Measurements from ENCODE around the gene FYB2. TPM values are rescaled to one million over a fixed set of nuclear protein-coding genes. Genes with fewer than 3 reads are reported as not detected.
A peak's percentile ranks its signal among the peaks of the same experiment; 100 is the strongest.

The FYB2 gene
- total and polyA plus RNA-seq, 4 donors = 2.4 to 5.7 (median 2.5) TPM

DNA sequence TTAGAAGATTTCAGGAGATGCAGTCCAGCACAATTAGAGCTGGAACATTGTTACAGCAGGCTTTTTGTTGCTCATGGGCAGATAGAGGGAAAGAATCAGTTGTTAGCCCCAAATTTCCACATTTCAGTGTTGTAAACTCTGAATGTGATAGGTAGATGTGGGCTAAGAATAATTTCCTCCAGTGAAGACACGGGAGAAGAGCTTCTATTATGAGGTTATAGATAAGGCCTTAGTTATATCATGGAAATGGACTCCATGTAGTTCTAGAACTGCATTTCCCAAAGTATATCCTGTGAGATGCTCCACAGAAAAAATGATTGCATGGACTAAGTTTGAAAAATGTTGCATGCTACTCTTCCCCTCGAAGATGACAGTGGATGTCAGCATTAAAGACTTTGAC is 109.2 kb downstream of the FYB2 start:
- WGBS (ENCODE audit: insufficient coverage) = no CpG with 5 or more reads among the region's 2 CpGs
- no peaks in the 10 kb centered on the region for H3K9me3 ChIP-seq (ENCODE audit: control insufficient read depth, insufficient read depth, low read length)

DNA sequence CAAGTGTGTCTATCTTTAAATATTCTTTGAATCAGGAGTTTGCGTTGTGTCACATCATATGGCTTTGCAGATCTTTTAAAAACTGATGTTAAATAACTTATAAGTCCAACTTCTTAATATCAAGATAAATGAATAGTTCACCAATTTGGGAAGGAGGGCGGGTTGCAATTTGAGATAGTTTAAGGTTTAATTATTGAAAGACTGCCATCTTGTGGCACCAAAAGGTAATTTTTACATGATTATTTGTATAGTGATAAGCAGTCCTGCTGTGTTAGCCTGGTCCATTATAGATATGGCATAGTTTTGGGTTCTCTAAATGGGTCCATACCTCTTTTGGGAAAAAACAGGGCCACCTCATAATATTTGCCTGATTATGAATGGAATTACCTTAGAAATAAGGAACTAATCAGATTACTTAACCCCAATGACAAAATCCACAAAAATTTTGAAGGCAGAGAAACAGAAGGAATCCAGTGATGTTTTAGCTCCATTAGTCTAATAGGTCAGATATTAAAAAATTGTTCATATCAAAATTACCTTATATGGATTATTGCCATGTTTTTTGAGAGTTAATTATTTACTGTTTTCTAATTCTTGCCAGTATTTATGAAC is 109.8 kb downstream of the FYB2 start:
- Histone ChIP-seq H3K9me3 (ENCODE audit: control insufficient read depth, insufficient read depth, low read length) (no peaks in the 10 kb centered on the region), H3K36me3 (ENCODE audit: control insufficient read depth, insufficient read depth, low read length) (peaks cover 2% of the 10 kb centered on the region), H3K4me3 (ENCODE audit: low read depth, low read length) (no peak overlapping the region), H3K27ac (ENCODE audit: low read depth, low read length) (no peak overlapping the region), H3K4me1 (ENCODE audit: control insufficient read depth, insufficient read depth, low read length) (no peaks in the 10 kb centered on the region), H3K27me3 (ENCODE audit: control insufficient read depth, insufficient read depth, low read length) (no peaks in the 10 kb centered on the region)
- no CpG with 5 or more reads among the region's 2 CpGs for WGBS (ENCODE audit: insufficient coverage)
- DNase-seq (ENCODE audit: low read depth in 4 of 6, low spot score in 6 of 6) = peak; percentile 35 to 90 (median 55)

More for the DNA sequence above, 109.2 kb downstream of the FYB2 start:
- no peak overlapping the region for H3K27ac ChIP-seq (ENCODE audit: low read depth, low read length)
- H3K4me1 ChIP-seq (ENCODE audit: control insufficient read depth, insufficient read depth, low read length) = no peaks in the 10 kb centered on the region
- no peak for DNase-seq (ENCODE audit: low read depth in 4 of 6, low spot score in 6 of 6)
- H3K4me3 ChIP-seq (ENCODE audit: low read depth, low read length) = no peak overlapping the region
- H3K27me3 ChIP-seq (ENCODE audit: control insufficient read depth, insufficient read depth, low read length) = no peaks in the 10 kb centered on the region
- H3K36me3 ChIP-seq (ENCODE audit: control insufficient read depth, insufficient read depth, low read length) = peaks cover 2% of the 10 kb centered on the region

DNA sequence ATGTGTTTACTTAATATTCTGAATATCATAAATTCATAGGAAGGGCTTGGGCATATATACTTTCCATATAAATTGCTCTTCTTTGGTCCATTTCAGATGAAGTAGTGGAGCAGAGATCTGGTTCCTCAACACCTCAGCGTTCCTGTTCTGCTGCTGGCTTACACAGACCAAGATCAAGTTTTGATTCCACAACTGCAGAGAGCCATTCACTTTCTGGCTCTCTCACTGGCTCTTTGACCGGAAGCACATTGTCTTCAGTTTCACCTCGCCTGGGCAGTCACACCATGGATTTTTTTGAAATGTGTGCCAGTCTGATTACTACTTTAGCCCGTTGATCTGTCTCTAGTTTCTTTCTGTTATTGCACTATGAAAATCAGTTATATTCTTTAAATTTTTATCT is 111.8 kb downstream of the FYB2 start:
- H3K9me3 ChIP-seq (ENCODE audit: control insufficient read depth, insufficient read depth, low read length) = no peaks in the 10 kb centered on the region
- no peak overlapping the region for H3K27ac ChIP-seq (ENCODE audit: low read depth, low read length)
- WGBS (ENCODE audit: insufficient coverage) = 93% methylated on average over 1 of the region's 4 CpGs
- no peak for DNase-seq (ENCODE audit: low read depth in 4 of 6, low spot score in 6 of 6)
- no peak overlapping the region for H3K4me3 ChIP-seq (ENCODE audit: low read depth, low read length)
- no peaks in the 10 kb centered on the region for H3K4me1 ChIP-seq (ENCODE audit: control insufficient read depth, insufficient read depth, low read length)
- peaks cover 2% of the 10 kb centered on the region for H3K36me3 ChIP-seq (ENCODE audit: control insufficient read depth, insufficient read depth, low read length)
- no peaks in the 10 kb centered on the region for H3K27me3 ChIP-seq (ENCODE audit: control insufficient read depth, insufficient read depth, low read length)

DNA sequence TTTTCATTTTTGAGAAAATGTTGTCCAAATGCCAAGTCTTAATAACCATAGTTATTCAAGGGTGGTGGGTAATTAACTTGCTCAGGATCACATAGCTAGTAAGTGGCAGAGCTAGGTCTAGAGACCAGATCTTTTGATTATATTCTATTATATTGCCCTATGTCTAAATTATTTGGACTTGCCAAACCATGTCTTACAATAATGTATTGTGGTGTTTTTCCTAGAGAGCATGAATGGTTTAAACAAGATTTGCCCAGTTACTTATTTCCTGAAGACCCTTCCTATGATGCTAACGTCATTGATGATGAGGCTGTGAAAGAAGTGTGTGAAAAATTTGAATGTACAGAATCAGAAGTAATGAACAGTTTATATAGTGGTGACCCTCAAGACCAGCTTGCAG is 115.5 kb downstream of the FYB2 start:
- H3K4me1 ChIP-seq (ENCODE audit: control insufficient read depth, insufficient read depth, low read length) = no peaks in the 10 kb centered on the region
- H3K9me3 ChIP-seq (ENCODE audit: control insufficient read depth, insufficient read depth, low read length) = no peaks in the 10 kb centered on the region
- no peak overlapping the region for H3K4me3 ChIP-seq (ENCODE audit: low read depth, low read length)
- H3K27ac ChIP-seq (ENCODE audit: low read depth, low read length) = no peak overlapping the region
- H3K36me3 ChIP-seq (ENCODE audit: control insufficient read depth, insufficient read depth, low read length) = peaks cover 6% of the 10 kb centered on the region
- WGBS (ENCODE audit: insufficient coverage) = no CpG with 5 or more reads among the region's 1 CpG
- DNase-seq (ENCODE audit: low read depth in 4 of 6, low spot score in 6 of 6) = no peak
- H3K27me3 ChIP-seq (ENCODE audit: control insufficient read depth, insufficient read depth, low read length) = no peaks in the 10 kb centered on the region

DNA sequence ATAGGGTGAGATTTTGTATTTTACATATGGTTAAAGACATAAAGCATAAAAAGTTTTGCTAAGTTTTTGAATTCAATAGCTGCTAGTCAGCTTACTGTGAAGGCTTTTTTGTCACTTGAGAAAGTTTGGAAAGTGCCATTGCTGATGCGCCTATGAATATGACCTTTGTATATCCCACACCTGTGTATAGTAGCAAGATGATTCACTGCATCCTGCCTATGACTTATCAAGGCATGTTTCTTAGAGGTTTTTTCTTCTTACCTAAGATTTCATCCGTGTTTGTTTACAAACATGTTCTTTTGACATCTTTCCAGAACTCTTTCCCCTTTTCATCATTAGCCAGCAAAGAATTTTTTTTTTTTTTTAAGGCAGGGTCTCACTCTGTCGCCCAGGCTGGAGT is 122.5 kb downstream of the FYB2 start:
- WGBS (ENCODE audit: insufficient coverage) = no CpG with 5 or more reads among the region's 3 CpGs
- Histone ChIP-seq H3K4me1 (ENCODE audit: control insufficient read depth, insufficient read depth, low read length) (no peaks in the 10 kb centered on the region), H3K9me3 (ENCODE audit: control insufficient read depth, insufficient read depth, low read length) (no peaks in the 10 kb centered on the region), H3K27ac (ENCODE audit: low read depth, low read length) (no peak overlapping the region), H3K36me3 (ENCODE audit: control insufficient read depth, insufficient read depth, low read length) (peaks cover 4% of the 10 kb centered on the region), H3K27me3 (ENCODE audit: control insufficient read depth, insufficient read depth, low read length) (no peaks in the 10 kb centered on the region), H3K4me3 (ENCODE audit: low read depth, low read length) (no peak overlapping the region)
- no peak for DNase-seq (ENCODE audit: low read depth in 4 of 6, low spot score in 6 of 6)

DNA sequence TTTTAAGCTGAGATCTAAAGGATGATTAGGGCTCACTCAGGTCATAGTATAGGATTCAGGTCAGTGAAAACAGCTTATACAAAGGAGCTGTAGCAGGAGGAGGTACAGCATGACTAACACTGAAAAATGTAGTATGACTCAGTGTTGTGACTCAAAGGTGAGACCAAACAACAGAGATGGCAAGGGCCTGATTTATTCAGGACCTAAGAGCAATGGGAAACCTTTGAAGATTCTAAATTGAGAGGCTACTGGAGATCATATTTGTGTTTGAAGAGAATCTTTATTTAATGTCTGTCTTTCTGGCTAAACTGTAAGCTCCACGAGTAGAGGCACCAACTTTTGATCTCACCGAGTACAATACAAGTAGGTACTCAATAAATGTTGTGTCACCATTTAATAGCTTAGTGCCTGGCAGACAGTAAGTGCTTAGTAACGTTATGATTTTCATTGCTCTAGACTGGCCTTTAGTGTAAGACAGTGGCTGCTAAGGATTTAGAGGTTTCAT is 130.6 kb downstream of the FYB2 start:
- H3K27ac ChIP-seq (ENCODE audit: low read depth, low read length) = no peak overlapping the region
- no peaks in the 10 kb centered on the region for H3K27me3 ChIP-seq (ENCODE audit: control insufficient read depth, insufficient read depth, low read length)
- WGBS (ENCODE audit: insufficient coverage) = 60% methylated on average over 2 of the region's 3 CpGs
- no peak overlapping the region for H3K4me3 ChIP-seq (ENCODE audit: low read depth, low read length)
- no peaks in the 10 kb centered on the region for H3K9me3 ChIP-seq (ENCODE audit: control insufficient read depth, insufficient read depth, low read length)
- H3K36me3 ChIP-seq (ENCODE audit: control insufficient read depth, insufficient read depth, low read length) = no peaks in the 10 kb centered on the region
- H3K4me1 ChIP-seq (ENCODE audit: control insufficient read depth, insufficient read depth, low read length) = no peaks in the 10 kb centered on the region
- DNase-seq (ENCODE audit: low read depth in 4 of 6, low spot score in 6 of 6) = no peak

DNA sequence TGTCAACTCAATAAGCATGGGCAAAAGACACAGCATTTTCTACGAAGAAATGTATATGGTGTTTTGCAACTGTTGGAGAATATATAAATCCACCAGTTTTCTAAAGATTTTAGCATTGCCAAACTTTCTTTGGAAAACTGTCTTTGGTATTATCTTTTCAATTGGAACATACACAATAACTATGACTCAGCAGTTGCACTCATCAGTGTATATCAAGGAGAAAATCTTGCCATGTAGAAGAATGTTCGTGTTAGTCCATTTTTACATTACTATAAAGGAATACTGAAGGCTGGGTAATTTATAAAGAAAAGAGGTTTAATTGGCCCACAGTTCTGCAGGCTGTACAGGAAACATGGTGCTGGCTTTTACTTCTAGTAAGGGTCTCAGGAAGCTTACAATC is 133.0 kb downstream of the FYB2 start:
- Histone ChIP-seq H3K36me3 (ENCODE audit: control insufficient read depth, insufficient read depth, low read length) (no peaks in the 10 kb centered on the region), H3K27me3 (ENCODE audit: control insufficient read depth, insufficient read depth, low read length) (no peaks in the 10 kb centered on the region), H3K9me3 (ENCODE audit: control insufficient read depth, insufficient read depth, low read length) (no peaks in the 10 kb centered on the region), H3K4me1 (ENCODE audit: control insufficient read depth, insufficient read depth, low read length) (no peaks in the 10 kb centered on the region), H3K4me3 (ENCODE audit: low read depth, low read length) (no peak overlapping the region), H3K27ac (ENCODE audit: low read depth, low read length) (no peak overlapping the region)
- DNase-seq (ENCODE audit: low read depth in 4 of 6, low spot score in 6 of 6) = no peak
- WGBS (ENCODE audit: insufficient coverage) = no CpG with 5 or more reads among the region's 2 CpGs

DNA sequence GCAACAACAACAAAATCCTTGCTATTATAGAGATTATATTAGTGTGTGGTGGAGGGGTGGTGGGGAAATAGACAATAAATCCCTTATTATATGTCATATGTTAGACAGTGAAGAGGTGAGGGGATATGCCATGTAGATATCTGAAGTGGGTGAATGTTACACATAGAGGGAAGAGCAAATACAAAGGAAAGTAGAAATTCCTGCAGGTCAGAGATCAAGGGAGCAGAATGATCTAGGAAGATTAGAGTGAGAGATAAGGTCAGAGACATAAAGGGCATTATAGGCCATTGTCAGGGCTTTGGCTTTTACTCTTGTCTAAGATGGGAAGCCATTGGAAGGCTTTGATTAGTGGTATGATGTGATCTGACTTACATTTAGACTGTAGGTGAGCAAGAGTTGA is 135.6 kb downstream of the FYB2 start:
- Histone ChIP-seq H3K4me1 (ENCODE audit: control insufficient read depth, insufficient read depth, low read length) (no peaks in the 10 kb centered on the region), H3K27ac (ENCODE audit: low read depth, low read length) (no peak overlapping the region), H3K9me3 (ENCODE audit: control insufficient read depth, insufficient read depth, low read length) (no peaks in the 10 kb centered on the region)

DNA sequence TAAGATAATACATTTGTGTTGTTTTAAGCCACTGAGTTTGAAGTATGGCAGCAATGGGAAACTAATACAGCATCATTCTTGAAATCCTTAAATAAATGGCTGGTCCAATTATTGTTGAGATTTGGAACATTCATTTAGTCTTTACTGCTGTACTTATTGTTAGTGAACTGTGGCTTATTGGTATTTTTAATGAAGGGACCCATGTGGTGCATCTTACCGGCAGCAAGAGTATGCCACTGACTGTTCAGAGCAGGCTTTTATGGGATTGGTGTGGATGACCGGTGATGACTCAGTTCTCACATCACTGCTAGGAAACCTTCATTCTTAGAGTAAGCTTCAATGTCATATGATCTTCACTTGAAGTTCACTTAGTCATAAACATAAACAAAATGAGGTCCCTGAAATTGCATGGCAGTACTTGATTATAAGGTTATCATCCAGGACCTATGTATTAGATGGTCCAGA is 142.6 kb downstream of the FYB2 start:
- no peaks in the 10 kb centered on the region for H3K4me1 ChIP-seq (ENCODE audit: control insufficient read depth, insufficient read depth, low read length)
- WGBS (ENCODE audit: insufficient coverage) = no CpG with 5 or more reads among the region's 2 CpGs
- H3K4me3 ChIP-seq (ENCODE audit: low read depth, low read length) = no peak overlapping the region
- H3K27ac ChIP-seq (ENCODE audit: low read depth, low read length) = no peak overlapping the region
- H3K27me3 ChIP-seq (ENCODE audit: control insufficient read depth, insufficient read depth, low read length) = no peaks in the 10 kb centered on the region
- no peak for DNase-seq (ENCODE audit: low read depth in 4 of 6, low spot score in 6 of 6)
- H3K9me3 ChIP-seq (ENCODE audit: control insufficient read depth, insufficient read depth, low read length) = no peaks in the 10 kb centered on the region
- no peaks in the 10 kb centered on the region for H3K36me3 ChIP-seq (ENCODE audit: control insufficient read depth, insufficient read depth, low read length)

More for the DNA sequence above, 135.6 kb downstream of the FYB2 start:
- no peaks in the 10 kb centered on the region for H3K27me3 ChIP-seq (ENCODE audit: control insufficient read depth, insufficient read depth, low read length)
- H3K4me3 ChIP-seq (ENCODE audit: low read depth, low read length) = no peak overlapping the region
- H3K36me3 ChIP-seq (ENCODE audit: control insufficient read depth, insufficient read depth, low read length) = no peaks in the 10 kb centered on the region
- DNase-seq (ENCODE audit: low read depth in 4 of 6, low spot score in 6 of 6) = no peak

DNA sequence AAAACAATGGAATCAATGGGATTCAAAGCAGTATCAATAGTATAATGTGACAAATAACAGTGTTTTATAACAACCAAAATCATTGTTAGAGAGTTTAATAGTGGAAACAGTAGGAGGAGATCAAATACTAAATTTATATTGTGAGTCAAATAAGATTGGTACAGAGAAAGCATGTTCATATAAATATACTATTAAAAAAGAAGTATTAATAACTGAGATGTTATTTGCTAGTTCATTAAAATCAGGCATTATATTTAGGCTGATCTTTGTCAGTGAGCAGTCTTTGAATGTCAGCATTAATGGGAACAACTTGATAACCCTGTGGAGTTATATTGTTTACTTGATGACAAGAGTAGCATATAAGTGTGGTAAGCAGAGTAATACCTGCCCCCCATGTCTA is 143.4 kb downstream of the FYB2 start:
- Histone ChIP-seq H3K27ac (ENCODE audit: low read depth, low read length) (no peak overlapping the region), H3K36me3 (ENCODE audit: control insufficient read depth, insufficient read depth, low read length) (no peaks in the 10 kb centered on the region), H3K4me3 (ENCODE audit: low read depth, low read length) (no peak overlapping the region), H3K9me3 (ENCODE audit: control insufficient read depth, insufficient read depth, low read length) (no peaks in the 10 kb centered on the region), H3K4me1 (ENCODE audit: control insufficient read depth, insufficient read depth, low read length) (no peaks in the 10 kb centered on the region), H3K27me3 (ENCODE audit: control insufficient read depth, insufficient read depth, low read length) (no peaks in the 10 kb centered on the region)
- no peak for DNase-seq (ENCODE audit: low read depth in 4 of 6, low spot score in 6 of 6)
